ENCODE measurements around the gene PPARA. TPM values are rescaled to one million over a fixed set of nuclear protein-coding genes. Genes with fewer than 3 reads are reported as not detected.

The PPARA gene
- polyA plus RNA-seq, 1 donor from 2014 or later = 7.1 TPM

GRCh38 chr22:46272762-46273431 lies 122.6 kb downstream of the PPARA start:
- Mint-ChIP-seq H3K27ac (no peak overlapping the region), H3K4me1 (peaks cover 0 to 9% (median 2%) of the 10 kb centered on the region in 3 donors), H3K27me3 (no peaks in the 10 kb centered on the region), H3K36me3 (peaks cover 10% of the 10 kb centered on the region), H3K9me3 (no peaks in the 10 kb centered on the region), H3K4me3 (no peak overlapping the region)

GRCh38 chr22:46273432-46274148 lies 123.3 kb downstream of the PPARA start:
- Mint-ChIP-seq H3K4me1 (peaks cover 2 to 9% (median 7%) of the 10 kb centered on the region in 3 donors), H3K27ac (no peak overlapping the region), H3K36me3 (peaks cover 14% of the 10 kb centered on the region), H3K9me3 (no peaks in the 10 kb centered on the region), H3K4me3 (no peak overlapping the region), H3K27me3 (no peaks in the 10 kb centered on the region)

GRCh38 chr22:46274381-46274780 lies 124.1 kb downstream of the PPARA start:
- no peak overlapping the region for H3K4me3 Mint-ChIP-seq
- H3K9me3 Mint-ChIP-seq = no peaks in the 10 kb centered on the region
- no peaks in the 10 kb centered on the region for H3K27me3 Mint-ChIP-seq
- H3K4me1 Mint-ChIP-seq = peaks cover 2 to 11% (median 11%) of the 10 kb centered on the region in 3 donors
- no peak overlapping the region for H3K27ac Mint-ChIP-seq
- peaks cover 16% of the 10 kb centered on the region for H3K36me3 Mint-ChIP-seq

- H3K4me3 Mint-ChIP-seq = no peak overlapping the region
- peaks cover 16% of the 10 kb centered on the region for H3K36me3 Mint-ChIP-seq
- H3K4me1 Mint-ChIP-seq = peaks cover 2 to 11% (median 11%) of the 10 kb centered on the region in 3 donors
- H3K9me3 Mint-ChIP-seq = no peaks in the 10 kb centered on the region
- H3K27me3 Mint-ChIP-seq = no peaks in the 10 kb centered on the region
- no peak overlapping the region for H3K27ac Mint-ChIP-seq
Measured at GRCh38 chr22:46275455-46276122, 125.3 kb downstream of the PPARA start.

- Mint-ChIP-seq H3K27me3 (no peaks in the 10 kb centered on the region), H3K4me1 (peaks cover 9 to 20% (median 11%) of the 10 kb centered on the region in 3 donors), H3K9me3 (no peaks in the 10 kb centered on the region), H3K27ac (no peak overlapping the region), H3K4me3 (no peak overlapping the region), H3K36me3 (peaks cover 16% of the 10 kb centered on the region)
Measured at GRCh38 chr22:46276563-46276962, 126.2 kb downstream of the PPARA start.

GRCh38 chr22:46278656-46279645 lies 128.6 kb downstream of the PPARA start:
- Mint-ChIP-seq H3K9me3 (no peaks in the 10 kb centered on the region), H3K36me3 (peaks cover 17% of the 10 kb centered on the region), H3K27me3 (no peaks in the 10 kb centered on the region), H3K27ac (peak overlapping the region in 2 of 3 donors; percentile 53 to 59), H3K4me3 (peak overlapping the region in 2 of 4 donors; percentile 54 to 68), H3K4me1 (peaks cover 11 to 20% (median 11%) of the 10 kb centered on the region in 3 donors)

GRCh38 chr22:46280063-46280817 lies 129.9 kb downstream of the PPARA start:
- Mint-ChIP-seq H3K27me3 (no peaks in the 10 kb centered on the region), H3K4me1 (peaks cover 11 to 22% (median 11%) of the 10 kb centered on the region in 3 donors), H3K4me3 (peak overlapping the region in 1 of 4 donors; percentile 86), H3K9me3 (no peaks in the 10 kb centered on the region), H3K36me3 (peaks cover 14% of the 10 kb centered on the region), H3K27ac (peak overlapping the region; percentile 54 to 85 (median 64))

- H3K4me3 Mint-ChIP-seq = peak overlapping the region in 2 of 4 donors; percentile 51 to 86
- H3K4me1 Mint-ChIP-seq = peaks cover 11 to 22% (median 13%) of the 10 kb centered on the region in 3 donors
- no peaks in the 10 kb centered on the region for H3K27me3 Mint-ChIP-seq
- H3K9me3 Mint-ChIP-seq = no peaks in the 10 kb centered on the region
- peaks cover 7% of the 10 kb centered on the region for H3K36me3 Mint-ChIP-seq
- H3K27ac Mint-ChIP-seq = peak overlapping the region; percentile 54 to 85 (median 64)
Measured at GRCh38 chr22:46280999-46281623, 130.8 kb downstream of the PPARA start.

- Mint-ChIP-seq H3K27me3 (no peaks in the 10 kb centered on the region), H3K9me3 (no peaks in the 10 kb centered on the region), H3K4me3 (no peak overlapping the region), H3K36me3 (peaks cover 7% of the 10 kb centered on the region), H3K27ac (no peak overlapping the region), H3K4me1 (peaks cover 11 to 24% (median 17%) of the 10 kb centered on the region in 3 donors)
Measured at GRCh38 chr22:46281866-46282678, 131.7 kb downstream of the PPARA start.

- Mint-ChIP-seq H3K4me1 (peaks cover 15 to 33% (median 28%) of the 10 kb centered on the region in 3 donors), H3K4me3 (peak overlapping the region in 1 of 4 donors; percentile 28), H3K36me3 (peaks cover 2% of the 10 kb centered on the region), H3K27ac (no peak overlapping the region), H3K9me3 (no peaks in the 10 kb centered on the region), H3K27me3 (no peaks in the 10 kb centered on the region)
Measured at GRCh38 chr22:46286006-46286405, 135.7 kb downstream of the PPARA start.

GRCh38 chr22:46286941-46287872 lies 136.9 kb downstream of the PPARA start:
- peak overlapping the region; percentile 69 to 90 (median 81) for H3K4me3 Mint-ChIP-seq
- H3K36me3 Mint-ChIP-seq = peaks cover under 1% of the 10 kb centered on the region
- H3K9me3 Mint-ChIP-seq = no peaks in the 10 kb centered on the region
- H3K4me1 Mint-ChIP-seq = peaks cover 15 to 29% (median 23%) of the 10 kb centered on the region in 3 donors
- peak overlapping the region; percentile 78 to 95 (median 79) for H3K27ac Mint-ChIP-seq
- no peaks in the 10 kb centered on the region for H3K27me3 Mint-ChIP-seq

All from IgD-negative memory B cell (primary cell).